GM19025 (cell line): ENCODE data around the gene CRTC1.
"Not testable (repeated sequence)": the region's sequence is repeated elsewhere in the genome, so short reads cannot be mapped to it uniquely, and the experiment has no call there.

ENCODE experiments used
- ATAC-seq: cut with Tn5 transposase; IDR thresholded peaks from one replicate; pipeline ENCODE4 v1.9.1; 2021; ENCODE audit warnings: mild to moderate bottlenecking, low read depth, moderate library complexity; ENCODE audit not compliant: unreplicated experiment

CRTC1 gene

DNA sequence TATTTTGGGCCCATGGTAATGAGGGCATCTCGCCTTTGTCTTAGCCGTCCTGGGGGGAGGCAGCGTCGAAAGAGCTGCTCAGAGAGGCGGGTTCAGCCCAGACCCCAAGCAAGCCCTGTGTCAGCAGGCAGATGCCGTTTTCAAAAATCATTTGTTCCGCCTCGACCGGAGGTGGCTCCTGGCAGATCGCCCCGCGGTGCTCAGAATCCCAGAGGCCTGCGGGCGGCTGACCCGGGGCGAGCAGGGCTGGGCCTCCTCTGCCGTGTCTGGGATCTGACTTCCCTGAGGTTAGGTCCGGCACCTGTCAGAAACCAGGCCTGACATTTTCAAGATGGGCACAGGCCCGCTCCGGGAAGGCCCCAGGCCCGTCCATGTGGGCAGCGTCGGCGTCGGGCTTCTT is 36.1 kb downstream of the CRTC1 start:
- no peak for ATAC-seq

DNA sequence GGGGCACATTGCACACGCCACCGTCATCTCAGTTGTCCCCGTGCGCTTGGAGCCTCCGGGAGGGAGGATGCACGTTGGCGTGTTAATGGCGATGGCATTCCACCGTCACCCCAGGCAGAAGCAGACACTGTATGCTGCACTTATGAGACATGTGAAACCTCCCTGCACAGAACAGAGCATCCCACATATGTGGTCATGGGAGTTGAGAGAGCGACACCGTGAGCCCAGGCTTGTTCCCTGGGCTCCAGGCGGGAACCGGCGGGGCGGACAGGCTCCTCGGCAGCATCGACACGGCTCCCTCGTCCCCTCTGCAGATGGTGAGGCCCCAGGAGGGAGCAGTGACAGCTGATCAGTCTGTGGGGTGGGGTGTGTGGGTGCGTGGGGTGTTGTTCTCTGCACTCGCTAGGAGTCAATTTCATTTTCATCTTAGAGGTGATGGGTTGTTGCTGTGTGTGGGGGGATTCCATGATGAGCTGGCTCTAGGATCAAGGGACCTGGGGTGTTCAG is 40.4 kb downstream of the CRTC1 start:
- ATAC-seq, result no peak

DNA sequence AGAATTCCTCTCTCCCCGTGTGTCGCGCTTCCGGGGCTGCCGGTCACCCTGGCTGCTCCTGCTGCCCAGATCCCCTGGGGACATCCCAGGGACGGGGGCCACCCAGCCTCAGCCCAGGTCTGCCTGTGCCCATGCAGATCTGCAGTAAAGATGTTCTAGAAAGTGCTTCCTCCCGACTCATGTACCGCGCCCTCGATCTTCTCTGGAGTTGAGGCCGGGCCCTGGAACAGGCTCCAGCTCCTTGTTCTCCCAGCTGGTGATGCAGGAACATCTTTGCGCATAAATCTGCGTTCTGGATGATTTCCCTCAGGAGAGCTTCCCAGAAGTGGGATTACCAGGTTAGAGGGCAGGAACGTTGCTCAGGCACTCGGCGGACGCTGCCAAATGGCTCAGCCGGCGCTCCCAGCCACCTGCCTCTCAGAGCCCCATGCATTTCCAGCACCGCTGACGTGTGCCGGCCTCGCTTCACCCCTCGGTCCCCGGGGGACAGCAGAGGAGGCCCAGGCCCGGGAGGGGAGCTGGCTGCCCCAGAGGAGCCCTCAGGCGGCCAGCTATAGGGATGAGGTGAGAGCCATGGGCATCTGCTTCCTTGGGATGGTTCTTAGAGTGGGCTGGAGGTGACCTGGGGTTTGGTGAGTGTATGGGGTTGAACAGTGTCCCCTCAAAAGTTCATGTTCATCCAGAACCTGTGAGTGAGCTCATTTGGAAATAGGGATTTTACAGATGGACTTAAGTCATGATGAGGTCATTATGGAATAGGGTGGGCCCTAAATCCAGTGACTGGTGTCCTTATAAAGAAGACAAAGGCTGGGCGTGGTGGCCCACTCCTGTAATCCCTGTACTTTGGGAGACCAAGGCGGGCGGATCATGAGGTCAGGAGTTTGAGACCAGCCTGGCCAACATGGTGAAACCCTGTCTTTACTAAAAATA is 42.6 kb downstream of the CRTC1 start:
- no peak for ATAC-seq

DNA sequence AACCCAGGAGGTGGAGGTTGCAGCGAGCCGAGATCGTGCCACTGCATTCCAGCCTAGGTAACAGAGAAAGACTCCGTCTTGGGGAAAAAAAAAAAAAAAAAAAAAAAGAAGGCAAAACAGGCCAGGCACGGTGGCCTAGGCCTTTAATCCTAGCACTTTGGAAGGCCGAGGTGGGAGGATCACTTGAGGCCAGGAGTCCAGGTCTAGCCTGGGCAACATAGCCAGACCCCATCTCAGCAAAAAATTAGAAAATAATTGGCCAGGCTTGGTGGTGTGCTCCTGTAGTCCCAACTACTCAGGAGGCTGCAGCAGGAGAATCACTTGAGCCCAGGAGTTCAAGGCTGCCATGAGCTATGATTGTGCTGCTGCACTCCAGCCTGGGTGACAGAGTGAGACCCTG is 43.4 kb downstream of the CRTC1 start:
- no peak for ATAC-seq

DNA sequence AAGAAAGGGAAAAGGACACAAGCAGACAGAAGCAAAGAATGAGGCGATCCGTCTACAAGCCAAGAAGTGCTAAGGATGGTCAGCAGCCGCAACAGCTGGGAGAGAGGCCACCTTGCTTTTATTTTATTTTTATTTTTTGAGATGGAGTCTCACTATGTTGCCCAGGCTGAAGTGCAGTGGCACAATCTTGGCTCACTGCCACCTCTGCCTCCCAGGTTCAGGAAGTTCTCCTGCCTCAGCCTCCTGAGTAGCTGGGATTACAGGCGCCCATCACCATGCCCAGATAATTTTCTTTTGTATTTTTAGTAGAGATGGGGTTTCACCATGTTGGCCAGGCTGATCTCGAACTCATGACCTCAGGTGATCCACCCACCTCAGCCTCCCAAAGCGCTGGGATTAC is 44.1 kb downstream of the CRTC1 start:
- not testable (repeated sequence) for ATAC-seq

DNA sequence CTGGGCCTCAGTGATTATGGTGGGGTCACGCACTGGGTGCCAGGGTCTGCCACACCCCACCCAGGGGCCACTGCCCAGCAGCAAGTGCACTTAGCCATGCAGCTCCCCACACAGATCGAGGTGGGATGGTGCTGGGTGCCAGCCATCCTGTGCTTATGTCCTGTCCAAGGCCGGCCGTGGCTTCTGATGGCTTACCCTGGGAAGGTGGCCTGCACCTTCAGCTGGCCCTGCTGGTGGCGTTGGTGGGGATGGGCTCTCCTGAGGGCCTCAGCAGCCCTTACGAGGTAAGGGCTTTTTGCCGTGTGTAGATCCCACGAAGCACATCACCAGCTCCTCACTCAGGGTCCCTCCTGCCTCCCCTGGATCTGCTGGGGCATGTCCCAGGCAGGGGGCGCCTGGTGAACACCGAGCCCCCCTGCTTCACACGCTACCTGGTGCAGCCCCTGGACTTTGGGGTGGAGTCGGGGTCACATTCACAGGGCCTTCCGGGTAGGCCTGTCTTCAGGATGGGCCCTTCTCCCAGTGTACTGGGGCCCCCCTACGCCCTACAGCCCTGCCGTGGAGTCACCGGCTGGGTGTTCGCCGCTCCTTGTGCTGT is 46.6 kb downstream of the CRTC1 start:
- ATAC-seq, result no peak

DNA sequence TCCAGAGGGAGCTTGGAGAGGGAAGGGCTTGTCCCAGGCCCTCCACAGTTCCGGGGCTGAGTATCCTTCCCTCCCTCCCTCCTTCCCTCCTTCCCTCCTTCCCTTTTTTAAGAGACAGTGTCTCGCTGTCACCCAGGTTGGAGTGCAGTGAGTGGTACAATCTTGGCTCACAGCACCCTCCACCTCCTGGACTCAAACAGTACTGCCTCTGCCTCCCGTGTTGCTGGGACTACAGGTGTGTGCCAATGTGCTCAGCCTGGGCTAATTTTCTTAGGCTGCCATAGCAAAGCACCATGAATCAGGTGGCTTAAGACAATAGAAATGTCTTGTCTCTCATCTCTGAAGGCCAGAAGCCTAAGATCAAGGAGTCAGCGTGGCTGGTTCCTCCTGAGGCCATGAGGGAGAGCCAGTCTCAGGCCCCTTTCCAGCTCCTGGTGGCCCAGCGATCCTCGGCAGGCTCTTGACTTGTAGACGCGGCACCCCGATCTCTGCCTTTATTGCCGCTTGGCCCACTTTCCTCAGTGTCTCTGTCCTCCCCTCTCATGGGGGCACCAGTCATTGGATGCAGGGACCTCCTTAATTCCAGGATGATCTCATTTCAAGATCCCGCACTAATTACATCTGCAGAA is 47.5 kb downstream of the CRTC1 start:
- no peak for ATAC-seq

DNA sequence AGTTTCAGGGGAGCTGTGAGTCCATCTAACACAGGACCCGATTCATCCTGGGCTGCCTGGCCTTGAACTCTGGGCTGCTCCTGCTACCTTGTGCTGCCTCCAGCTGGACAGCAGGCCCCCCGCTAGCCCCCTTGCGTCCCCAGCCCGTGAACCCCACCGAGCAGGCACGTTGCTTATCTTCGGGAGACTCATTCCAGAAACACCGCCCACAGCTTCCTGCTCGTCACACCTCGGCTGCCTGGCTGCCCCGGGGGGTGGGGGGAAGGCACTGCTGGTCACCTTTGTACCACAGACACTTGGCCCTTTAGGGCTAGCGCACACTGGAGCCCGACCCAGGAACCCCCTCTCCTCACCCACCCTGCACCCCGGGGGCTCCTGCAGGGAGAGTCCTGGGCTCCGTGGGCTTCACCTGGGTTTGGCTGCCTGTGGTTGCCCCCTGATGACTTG is 48.1 kb downstream of the CRTC1 start:
- ATAC-seq, result no peak

DNA sequence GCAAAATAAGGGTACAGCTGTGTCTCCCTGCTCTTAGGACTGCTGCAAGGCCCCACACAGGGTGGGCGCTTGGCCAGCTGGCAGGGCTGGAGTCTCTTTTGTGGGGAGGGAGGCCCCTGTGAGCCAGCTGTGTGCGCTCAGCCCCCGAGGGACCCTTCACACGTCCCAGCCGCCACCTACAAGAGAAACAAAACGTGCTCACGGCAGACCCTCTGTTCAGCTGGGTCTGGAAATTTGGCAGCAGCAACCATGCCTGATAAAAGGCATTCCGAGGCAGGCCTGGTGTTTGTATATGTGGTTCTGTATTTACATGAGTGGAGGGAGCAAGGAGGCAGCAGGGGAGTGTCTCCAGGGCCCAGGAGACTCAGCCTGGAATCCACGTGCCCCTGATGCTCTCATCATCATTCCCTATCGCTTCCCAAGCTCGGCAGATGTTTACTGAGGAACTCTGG is 49.7 kb downstream of the CRTC1 start:
- no peak for ATAC-seq

DNA sequence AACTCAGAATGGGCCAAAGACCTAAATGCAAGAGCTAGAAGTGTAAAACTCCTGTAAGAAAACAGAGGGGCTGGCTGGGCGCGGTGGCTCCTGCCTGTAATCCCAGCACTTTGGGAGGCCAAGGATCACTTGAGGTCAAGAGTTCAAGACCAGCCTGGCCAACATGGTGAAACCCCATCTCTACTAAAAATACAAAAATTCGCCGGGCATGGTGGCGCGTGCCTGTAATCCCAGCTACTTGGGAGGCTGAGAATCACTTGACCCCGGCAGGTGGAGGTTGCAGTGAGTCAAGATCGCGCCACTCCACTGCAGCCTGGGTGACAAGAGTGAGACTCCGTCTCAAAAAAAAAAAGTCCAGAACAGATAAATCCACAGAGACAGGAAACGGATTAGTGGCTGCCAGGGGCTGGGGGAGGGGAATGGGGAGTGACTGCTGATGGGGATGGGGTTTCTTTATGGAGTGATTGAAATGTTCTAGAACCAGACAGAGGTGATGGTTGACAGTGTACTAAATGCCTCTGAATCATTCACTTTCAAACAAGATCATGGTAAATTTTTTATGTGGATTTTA is 50.4 kb downstream of the CRTC1 start:
- not testable (repeated sequence) for ATAC-seq

DNA sequence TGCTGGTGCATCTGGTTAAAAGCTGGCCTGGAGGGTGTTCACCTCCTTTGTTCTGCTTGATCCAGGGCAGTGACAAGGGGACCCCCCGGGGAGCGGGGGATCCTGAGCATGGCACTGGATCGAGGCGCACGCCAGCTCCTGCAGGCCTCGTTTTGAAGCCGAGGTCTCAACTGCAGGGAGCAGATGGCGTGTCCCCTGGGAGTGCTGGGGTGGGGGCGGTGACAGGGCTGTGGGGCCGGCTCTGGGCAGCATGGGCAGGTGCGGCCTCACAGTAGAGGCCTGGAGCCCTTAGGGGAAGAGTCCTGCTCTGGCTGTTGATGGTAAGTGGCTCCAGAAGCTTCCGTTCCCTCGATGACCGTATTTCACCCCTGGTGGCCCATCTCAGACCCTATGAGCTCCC is 51.8 kb downstream of the CRTC1 start:
- ATAC-seq, result no peak

DNA sequence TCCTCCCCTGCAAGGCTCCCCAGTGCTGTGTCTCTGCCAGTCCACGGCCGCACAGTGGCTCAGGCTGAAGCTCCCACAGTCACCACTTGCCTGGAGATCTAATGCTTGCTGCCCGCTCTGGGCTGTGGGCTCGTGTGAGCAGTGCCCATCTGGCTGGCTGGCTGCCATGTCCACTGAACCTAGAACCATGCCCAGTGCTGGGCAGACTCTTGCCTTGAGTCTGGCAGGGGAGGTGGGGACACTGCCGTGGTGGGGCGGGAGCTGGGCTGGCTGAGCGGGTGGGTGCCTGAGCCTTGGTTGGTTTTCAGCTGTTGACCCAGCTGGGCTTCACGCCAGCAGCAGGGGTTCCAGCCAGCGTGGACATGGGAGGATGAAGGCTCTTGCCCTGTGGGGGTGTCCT is 52.3 kb downstream of the CRTC1 start:
- no peak for ATAC-seq

DNA sequence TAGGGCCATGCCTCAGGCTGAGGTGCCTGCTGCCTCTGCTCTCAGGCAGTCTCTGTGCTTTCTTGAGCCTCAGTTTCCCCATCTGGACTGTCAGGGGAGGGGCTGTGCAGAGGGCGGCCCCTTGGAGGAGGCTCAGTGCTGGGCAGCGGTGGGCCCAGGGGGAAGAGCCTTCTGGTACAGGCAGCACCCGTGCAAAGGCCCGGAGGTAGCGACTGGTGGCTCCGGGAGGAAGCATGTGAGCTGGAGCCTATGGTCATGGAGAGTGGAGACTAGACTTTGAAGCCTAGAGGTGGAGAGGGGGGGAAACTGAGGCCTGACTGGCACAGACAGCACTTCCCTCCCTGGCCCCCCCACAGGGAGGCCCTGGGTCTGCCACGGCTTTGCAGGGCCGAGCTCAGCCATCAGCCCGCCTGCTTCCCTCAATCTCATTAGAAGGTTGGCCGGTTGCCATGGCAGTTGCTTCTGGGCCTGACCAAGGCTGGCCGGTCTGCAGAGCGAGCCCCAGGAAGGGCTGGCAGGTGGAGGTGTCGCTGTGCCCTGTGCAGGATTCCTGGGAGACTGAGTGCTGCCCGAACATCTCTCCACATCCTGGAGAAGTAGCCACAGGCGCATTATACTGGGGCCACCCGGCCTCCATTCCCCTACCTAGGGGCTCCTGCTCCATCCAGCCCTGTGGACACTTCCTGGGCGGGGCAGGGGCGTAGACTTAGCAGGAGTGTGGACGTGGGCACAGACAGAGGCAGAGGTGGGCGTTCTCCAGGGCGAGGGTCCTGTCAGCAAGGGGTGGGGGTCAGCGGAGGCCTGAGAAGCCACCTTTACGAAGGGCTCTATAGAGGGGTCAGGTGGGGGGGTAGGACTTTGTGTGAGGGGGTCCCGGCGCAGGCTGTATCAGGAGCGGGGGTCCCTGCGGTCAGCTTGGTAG is 53.2 kb downstream of the CRTC1 start:
- no peak for ATAC-seq

DNA sequence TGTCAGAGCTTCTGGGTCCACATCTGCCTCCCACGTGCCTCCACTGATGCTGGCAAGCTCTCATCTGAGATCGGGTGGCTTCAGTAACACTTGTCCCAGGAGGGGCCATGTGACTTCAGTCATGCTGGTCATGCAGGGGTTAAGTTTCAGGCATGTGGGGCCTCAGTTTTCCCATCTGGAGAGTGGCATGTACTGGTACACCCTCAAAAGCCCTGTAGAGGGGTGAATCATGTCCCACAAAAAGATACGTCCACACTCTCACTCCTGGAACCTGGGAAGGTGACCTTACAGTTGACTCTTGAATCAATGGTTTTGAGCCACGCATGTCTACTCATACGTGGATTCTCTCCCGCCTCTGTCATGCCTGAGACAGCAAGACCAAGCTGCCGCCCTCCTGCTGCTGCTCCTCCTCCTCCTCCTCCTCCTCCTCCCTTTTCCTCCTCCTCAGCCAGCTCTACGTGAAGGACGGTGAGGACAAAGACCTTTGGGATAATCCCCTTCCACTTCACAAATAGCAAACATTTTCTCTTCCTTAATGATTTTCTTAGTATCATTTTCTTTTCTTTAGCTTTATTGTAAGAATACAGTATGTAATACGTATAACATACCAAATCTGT is 54.0 kb downstream of the CRTC1 start:
- ATAC-seq, result no peak

DNA sequence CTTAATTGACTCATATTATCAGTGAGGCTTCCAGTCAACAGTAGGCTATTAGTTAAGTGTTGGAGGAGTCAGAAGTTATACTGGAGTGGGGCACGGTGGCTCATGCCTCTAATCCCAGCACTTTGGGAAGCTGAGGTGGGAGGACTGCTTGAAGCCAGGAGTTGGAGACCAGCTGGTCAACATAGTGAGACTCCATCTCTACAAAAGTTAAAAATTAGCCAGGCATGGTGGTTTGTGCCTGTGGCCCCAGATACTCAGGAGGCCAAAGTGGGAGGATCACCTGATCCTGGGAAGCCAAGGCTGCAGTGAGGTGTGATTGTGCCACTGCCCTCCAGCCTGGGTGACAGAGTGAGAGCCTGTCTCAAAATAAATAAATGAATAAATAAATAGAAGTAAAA is 54.5 kb downstream of the CRTC1 start:
- ATAC-seq, result no peak

DNA sequence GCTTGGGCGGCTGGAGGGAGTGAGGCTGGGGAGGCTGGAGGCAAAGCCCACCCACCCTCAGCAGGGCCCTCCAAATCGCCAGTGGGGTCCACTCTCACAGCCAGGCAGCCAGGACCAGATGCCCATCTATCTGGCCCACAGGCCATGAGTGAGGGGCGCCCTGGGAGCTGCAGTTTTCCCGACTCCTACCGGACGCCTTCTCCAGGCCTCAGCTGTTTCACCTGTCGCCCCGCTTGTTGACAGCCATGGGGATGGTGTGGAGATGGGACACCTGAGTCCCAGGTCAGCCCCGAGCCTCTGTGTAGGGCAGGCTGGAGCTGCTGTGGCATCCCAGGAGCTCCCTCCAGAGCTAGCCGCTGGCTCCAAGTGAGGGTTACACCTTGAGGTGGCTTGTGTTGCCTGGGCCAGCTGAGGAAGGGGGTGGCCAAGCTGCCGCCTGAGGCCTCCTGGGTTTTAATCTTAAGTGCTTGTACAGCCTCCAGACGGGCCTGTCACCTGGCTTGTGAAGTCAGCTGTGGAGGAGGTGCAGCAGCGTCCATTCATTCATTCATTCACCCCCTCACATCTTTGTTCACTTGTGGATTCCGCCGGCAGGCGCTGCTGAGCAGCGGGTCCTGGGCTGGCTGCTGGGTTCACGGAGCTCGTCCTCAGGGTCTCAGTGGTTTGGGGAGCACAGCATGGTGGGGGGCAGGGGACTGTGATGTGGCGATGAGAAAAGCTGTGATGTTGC is 55.6 kb downstream of the CRTC1 start:
- no peak for ATAC-seq

DNA sequence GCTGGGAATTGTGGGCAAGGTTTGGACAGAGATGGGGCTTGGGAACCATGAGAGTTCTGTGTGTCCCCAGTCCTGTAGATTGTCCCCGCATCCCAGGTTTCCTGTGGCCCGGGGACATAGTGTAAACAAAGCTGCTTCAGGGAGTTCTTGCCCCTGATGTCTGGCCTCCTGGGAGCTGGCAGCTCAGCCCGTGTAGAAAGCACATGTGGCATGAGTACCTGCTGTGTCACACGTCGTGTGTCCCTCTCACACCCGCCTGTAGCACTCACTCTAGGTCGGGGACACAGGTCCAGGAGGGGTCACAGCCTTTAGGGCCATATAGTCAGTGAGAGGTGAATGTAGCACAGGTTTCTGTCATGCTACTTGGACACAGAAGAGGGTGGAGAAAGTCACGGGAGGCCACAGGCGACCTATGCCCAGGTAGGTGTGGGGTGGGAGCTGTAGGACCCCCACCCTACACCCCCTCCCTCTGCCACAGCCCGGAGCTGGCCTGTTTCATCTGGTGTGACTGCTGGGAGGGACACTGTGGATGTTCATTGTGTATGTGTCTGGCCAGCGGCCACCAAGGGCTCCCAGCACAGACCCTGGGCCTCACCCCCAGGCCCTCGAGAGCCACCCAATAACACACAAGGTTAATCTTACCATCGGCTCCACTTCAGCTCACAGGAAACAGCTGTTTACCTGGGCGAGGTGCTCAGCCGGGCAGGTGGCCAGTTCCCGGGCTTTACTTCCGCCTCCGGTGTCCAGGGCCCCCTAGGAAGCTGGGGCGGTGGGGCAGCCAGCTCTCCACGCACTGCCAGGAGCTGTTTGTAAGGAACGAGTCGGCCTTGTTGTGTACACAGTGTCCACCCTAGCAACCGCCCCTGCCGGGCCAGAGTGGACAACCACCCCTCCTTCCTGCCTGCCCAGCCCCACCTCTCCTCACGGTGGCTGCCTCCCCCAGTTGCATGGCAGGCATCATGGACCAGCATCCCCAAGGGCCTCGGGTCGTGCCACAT is 57.9 kb downstream of the CRTC1 start:
- no peak for ATAC-seq

DNA sequence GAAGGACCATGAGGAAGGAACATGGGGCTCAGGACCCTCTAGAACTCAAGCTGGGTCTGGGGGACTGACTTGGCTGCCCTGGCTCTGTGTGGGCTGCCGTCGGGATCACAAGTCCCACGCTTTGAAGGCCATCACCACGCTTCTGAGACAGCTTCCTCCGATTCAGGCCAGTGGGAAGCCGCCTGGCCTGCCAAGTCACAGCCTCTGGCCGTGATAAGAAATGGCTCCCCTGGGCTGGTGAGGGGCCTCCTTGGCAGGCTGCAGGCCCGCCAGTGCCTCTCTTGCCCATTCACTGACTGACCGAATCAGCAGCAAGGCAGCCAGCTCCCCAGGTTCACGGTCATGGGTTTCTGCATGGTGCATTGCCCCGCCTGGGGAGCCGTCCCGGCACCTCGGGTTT is 58.8 kb downstream of the CRTC1 start:
- ATAC-seq, result no peak
